Endodermal cell (in vitro differentiated cells): ENCODE results near the gene DAW1. TPM values are rescaled to one million over a fixed set of nuclear protein-coding genes. Genes with fewer than 3 reads are reported as not detected.

Experiments
- DNase-seq: peaks from one replicate; pipeline ENCODE4 v3.0.0-alpha.2; 2017
- H3K27ac ChIP-seq: 2 replicates; pipeline ENCODE4 v1.5.1; 2013; ENCODE audit warnings: mild to moderate bottlenecking, low read depth, low read length, moderate library complexity
- H3K27me3 ChIP-seq: 2 replicates; pipeline ENCODE4 v1.6.1; 2013; ENCODE audit warnings: mild to moderate bottlenecking, low read length, moderate library complexity; ENCODE audit not compliant: insufficient read depth, control insufficient read depth, poor library complexity, severe bottlenecking
- H3K36me3 ChIP-seq: 2 replicates; pipeline ENCODE4 v1.7.0; 2013; ENCODE audit warnings: mild to moderate bottlenecking, low read length, moderate library complexity; ENCODE audit not compliant: control insufficient read depth, insufficient read depth
- H3K4me1 ChIP-seq: one replicate; pipeline ENCODE4 v1.7.0; 2013; ENCODE audit warnings: low read length; ENCODE audit not compliant: control insufficient read depth, insufficient read depth
- H3K4me3 ChIP-seq: 2 replicates; pipeline ENCODE4 v1.5.1; 2013; ENCODE audit warnings: mild to moderate bottlenecking, low read length, moderate library complexity
- H3K9ac ChIP-seq: 2 replicates; pipeline ENCODE4 v1.6.1; 2013; ENCODE audit warnings: mild to moderate bottlenecking, low read length, moderate library complexity; ENCODE audit not compliant: poor library complexity, severe bottlenecking; ENCODE audit errors: extremely low read depth
- H3K9me3 ChIP-seq: 2 replicates; pipeline ENCODE4 v1.6.1; 2013; ENCODE audit warnings: mild to moderate bottlenecking, low read length, moderate library complexity; ENCODE audit not compliant: control insufficient read depth
- H3K27ac Mint-ChIP-seq: 2 replicates; pipeline ENCODE4 v1.8.0; 2020; ENCODE audit warnings: mixed read lengths
- H3K27me3 Mint-ChIP-seq: 2 replicates; pipeline ENCODE4 v1.8.0; 2021; ENCODE audit warnings: mild to moderate bottlenecking, mixed read lengths; ENCODE audit not compliant: insufficient read depth
- H3K36me3 Mint-ChIP-seq: 2 replicates; pipeline ENCODE4 v1.8.0; 2020; ENCODE audit warnings: low read depth, mixed read lengths
- H3K4me1 Mint-ChIP-seq: 2 replicates; pipeline ENCODE4 v1.8.0; 2020; ENCODE audit warnings: mixed read lengths
- H3K4me3 Mint-ChIP-seq: 2 replicates; pipeline ENCODE4 v1.8.0; 2020; ENCODE audit warnings: mild to moderate bottlenecking, moderate library complexity, mixed read lengths
- H3K9me3 Mint-ChIP-seq: 2 replicates; pipeline ENCODE4 v1.8.0; 2020; ENCODE audit warnings: mild to moderate bottlenecking, mixed read lengths
- WGBS, 2 experiments: methylation state at CpG; one replicate each; pipeline versions ENCODE4 v1.1.5 to v1.1.7; 2013; ENCODE audit warnings: missing lambda C conversion rate in 2 of 2, mixed read lengths in 1 of 2; ENCODE audit not compliant: insufficient coverage in 1 of 2, insufficient read length in 1 of 2; 5-methylcytosine and 5-hydroxymethylcytosine counted together
- total RNA-seq, 2 donors: library from RNA; stranded (reverse); fragmentation: NEBNext Ultra II Directional in 1 of 2; extraction: Animal tissue kit (Norgen Biotek cat#: 25700) in 1 of 2; gene quantifications; 2 replicates in 1 of 2; 3 replicates in 1 of 2; pipeline ENCODE4 v1.2.1, GENCODE V29; 2021
- TF ChIP-seq, protein P1 (sequence below): fragments of 200-600 bp; sonication (generic); conservative IDR thresholded peaks from 2 replicates; pipeline ENCODE4 v1.5.0; 2021; ENCODE audit warnings: antibody characterized with exemption, mild to moderate bottlenecking

DAW1 gene
- total RNA-seq, 2 donors from 2014 or later: 0.27 TPM; not detected in 1

DNA sequence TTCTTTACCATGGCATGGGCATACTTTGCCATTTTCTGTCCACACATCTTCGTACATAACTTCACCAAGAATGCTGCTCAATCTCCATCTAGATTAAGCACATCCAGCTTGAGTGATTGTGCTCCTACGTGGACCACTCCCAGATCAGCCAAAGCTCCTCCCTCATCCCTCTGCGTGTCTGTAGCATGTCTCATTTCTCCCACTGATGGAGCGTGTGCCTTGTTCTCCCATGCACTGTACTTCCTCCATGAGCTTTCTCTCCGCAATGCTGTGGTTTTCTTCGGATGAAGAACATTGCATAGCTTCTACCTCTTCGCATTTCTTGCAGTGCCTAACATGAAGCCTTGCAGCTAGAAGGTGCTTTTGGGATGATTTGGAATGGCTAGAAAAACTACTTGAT is 44.3 kb upstream of the DAW1 start:
- DNase-seq: no peak
- Histone ChIP-seq H3K27ac (no peak overlapping the region), H3K27me3 (no peaks in the 10 kb centered on the region), H3K36me3 (no peaks in the 10 kb centered on the region), H3K4me1 (no peaks in the 10 kb centered on the region), H3K9me3 (no peaks in the 10 kb centered on the region), H3K4me3 (no peak overlapping the region), H3K9ac (no peak overlapping the region)
- no peak overlapping the region for H3K27ac Mint-ChIP-seq
- no peak overlapping the region for H3K4me3 Mint-ChIP-seq
- TF ChIP-seq, protein P1, sequence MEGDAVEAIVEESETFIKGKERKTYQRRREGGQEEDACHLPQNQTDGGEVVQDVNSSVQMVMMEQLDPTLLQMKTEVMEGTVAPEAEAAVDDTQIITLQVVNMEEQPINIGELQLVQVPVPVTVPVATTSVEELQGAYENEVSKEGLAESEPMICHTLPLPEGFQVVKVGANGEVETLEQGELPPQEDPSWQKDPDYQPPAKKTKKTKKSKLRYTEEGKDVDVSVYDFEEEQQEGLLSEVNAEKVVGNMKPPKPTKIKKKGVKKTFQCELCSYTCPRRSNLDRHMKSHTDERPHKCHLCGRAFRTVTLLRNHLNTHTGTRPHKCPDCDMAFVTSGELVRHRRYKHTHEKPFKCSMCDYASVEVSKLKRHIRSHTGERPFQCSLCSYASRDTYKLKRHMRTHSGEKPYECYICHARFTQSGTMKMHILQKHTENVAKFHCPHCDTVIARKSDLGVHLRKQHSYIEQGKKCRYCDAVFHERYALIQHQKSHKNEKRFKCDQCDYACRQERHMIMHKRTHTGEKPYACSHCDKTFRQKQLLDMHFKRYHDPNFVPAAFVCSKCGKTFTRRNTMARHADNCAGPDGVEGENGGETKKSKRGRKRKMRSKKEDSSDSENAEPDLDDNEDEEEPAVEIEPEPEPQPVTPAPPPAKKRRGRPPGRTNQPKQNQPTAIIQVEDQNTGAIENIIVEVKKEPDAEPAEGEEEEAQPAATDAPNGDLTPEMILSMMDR: no peak
- H3K27me3 Mint-ChIP-seq: no peaks in the 10 kb centered on the region
- H3K9me3 Mint-ChIP-seq: no peaks in the 10 kb centered on the region
- WGBS, 2 experiments: 91 to 94% methylated on average over 7 of the region's 7 CpGs
- peaks cover 3% of the 10 kb centered on the region for H3K4me1 Mint-ChIP-seq
- H3K36me3 Mint-ChIP-seq: no peaks in the 10 kb centered on the region

DNA sequence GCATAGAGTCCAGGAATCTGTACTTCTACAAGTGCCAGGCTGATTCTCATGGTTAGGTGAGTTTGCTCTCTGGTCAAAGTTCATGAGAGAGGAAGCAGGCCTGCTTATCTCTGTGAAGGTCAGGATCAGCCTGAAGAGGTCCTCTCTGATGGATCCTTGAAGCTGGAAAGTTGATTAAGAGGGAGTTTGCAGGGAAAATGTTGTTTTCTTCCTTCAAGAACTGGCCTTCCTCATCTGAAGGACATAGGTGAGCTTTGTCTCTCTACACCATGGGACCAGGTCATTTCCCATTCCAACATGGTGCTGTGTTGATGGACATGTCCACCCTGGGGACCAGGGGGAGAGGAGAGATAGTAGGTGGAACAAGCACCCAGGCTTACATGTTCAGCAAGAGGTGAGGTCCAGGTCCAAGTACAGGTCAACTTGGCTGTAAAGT is 42.9 kb upstream of the DAW1 start:
- no peaks in the 10 kb centered on the region for H3K36me3 ChIP-seq
- Mint-ChIP-seq H3K27me3 (no peaks in the 10 kb centered on the region), H3K36me3 (no peaks in the 10 kb centered on the region), H3K27ac (no peak overlapping the region), H3K4me3 (no peak overlapping the region), H3K4me1 (peaks cover 3% of the 10 kb centered on the region), H3K9me3 (no peaks in the 10 kb centered on the region)
- no peak overlapping the region for H3K9ac ChIP-seq
- TF ChIP-seq, protein P1: no peak
- H3K4me3 ChIP-seq: no peak overlapping the region
- DNase-seq: no peak
- H3K27me3 ChIP-seq: no peaks in the 10 kb centered on the region
- H3K9me3 ChIP-seq: no peaks in the 10 kb centered on the region
- no peak overlapping the region for H3K27ac ChIP-seq
- H3K4me1 ChIP-seq: no peaks in the 10 kb centered on the region

DNA sequence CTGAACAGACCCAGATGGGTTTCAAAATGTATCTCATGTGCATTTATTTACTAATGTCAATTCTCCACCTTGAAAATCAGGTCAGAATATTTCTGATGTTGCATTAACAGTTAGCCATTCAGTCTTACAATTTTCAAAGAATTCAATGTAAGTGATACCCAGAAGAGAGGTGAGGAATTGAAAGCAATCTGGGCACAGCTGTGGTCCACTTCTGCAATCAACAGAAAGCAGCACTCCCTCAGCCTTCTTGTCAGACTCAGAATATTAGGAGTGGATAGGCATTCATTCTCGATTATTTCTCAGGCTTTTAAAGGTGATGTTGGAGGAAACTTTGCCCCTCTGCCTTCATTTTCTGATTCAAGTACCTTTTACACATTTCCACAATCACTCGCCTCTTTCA is 42.1 kb upstream of the DAW1 start:
- H3K36me3 Mint-ChIP-seq: no peaks in the 10 kb centered on the region
- peaks cover 3% of the 10 kb centered on the region for H3K4me1 Mint-ChIP-seq
- Histone ChIP-seq H3K9me3 (no peaks in the 10 kb centered on the region), H3K4me3 (no peak overlapping the region), H3K27ac (no peak overlapping the region), H3K27me3 (no peaks in the 10 kb centered on the region), H3K36me3 (no peaks in the 10 kb centered on the region), H3K4me1 (no peaks in the 10 kb centered on the region), H3K9ac (no peak overlapping the region)
- DNase-seq: no peak
- no peak overlapping the region for H3K4me3 Mint-ChIP-seq
- H3K27me3 Mint-ChIP-seq: no peaks in the 10 kb centered on the region
- TF ChIP-seq, protein P1: no peak
- 89 to 92% methylated on average over 2 of the region's 2 CpGs for WGBS, 2 experiments
- H3K27ac Mint-ChIP-seq: no peak overlapping the region
- H3K9me3 Mint-ChIP-seq: no peaks in the 10 kb centered on the region
